NCI-H2196 treated with DMSO at 0.1 percent for 48 hours (cell line): Measurements from ENCODE around the gene KCNE2.
"Not testable (repeated sequence)": the region's sequence is repeated elsewhere in the genome, so short reads cannot be mapped to it uniquely, and the experiment has no call there.

Source experiments
- DNase-seq: peaks from one replicate; lab custom pipeline; 2025; ENCODE audit not compliant: unreplicated experiment; lab: John Stamatoyannopoulos, UW

The KCNE2 gene

GRCh38 chr21:34406102-34406501 lies 42.3 kb downstream of the KCNE2 start:
- not testable (repeated sequence) for DNase-seq

DNA sequence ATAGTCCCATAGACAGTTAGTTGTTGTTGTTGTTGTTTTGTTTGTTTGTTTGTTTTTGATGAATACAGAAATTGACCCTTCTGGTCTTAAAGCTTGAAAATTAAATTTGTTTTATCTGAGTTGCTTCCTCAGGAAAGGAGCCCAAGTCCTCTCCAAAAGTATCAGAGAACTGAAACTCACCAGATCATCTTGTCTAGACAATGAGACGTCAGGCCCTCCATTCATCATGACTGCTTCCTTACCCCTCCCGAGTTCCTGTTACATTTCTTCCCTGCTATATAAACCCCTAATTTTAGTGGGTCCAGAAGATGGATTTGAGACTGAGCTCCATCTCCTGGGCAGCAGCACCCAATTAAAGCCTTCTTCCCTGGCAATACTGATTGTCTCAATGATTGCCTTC lies 42.9 kb downstream of the KCNE2 start:
- not testable (repeated sequence) for DNase-seq

GRCh38 chr21:34407294-34407693 lies 43.5 kb downstream of the KCNE2 start:
- DNase-seq, result not testable (repeated sequence)

DNA sequence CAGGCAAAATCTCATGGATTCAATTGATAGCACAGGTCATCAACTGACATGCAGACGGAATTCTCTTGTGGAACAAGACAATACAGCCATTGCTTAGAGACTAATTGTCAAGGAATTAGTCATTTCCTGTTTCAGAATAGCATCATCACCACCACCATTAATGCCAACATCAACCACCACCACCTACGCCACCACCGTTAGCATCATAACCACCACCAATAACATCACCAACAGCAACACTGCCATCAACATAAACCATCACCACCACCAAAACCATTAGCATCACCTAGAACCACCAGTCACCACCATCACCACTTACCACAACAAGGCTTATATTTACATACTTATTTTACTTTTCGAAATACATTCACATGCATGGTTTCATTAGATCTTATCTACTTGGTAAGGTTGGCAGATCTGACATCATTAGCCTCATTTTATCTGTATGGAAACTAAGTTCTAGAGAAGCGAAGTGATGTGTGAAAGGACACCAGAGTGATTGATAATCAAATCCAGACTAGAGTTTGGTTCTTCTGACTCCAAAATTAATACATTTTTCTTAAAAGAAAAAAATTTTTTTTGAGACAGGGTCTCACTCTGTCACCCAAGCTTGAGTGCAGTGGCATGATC lies 53.8 kb downstream of the KCNE2 start:
- not testable (repeated sequence) for DNase-seq
